HG02973 (cell line): Measurements from ENCODE around the gene ABHD15.

Experiments used
- ATAC-seq: cut with Tn5 transposase; IDR thresholded peaks from one replicate; pipeline ENCODE4 v1.9.1; 2021; ENCODE audit warnings: moderate library complexity; ENCODE audit not compliant: unreplicated experiment

The ABHD15 gene

DNA sequence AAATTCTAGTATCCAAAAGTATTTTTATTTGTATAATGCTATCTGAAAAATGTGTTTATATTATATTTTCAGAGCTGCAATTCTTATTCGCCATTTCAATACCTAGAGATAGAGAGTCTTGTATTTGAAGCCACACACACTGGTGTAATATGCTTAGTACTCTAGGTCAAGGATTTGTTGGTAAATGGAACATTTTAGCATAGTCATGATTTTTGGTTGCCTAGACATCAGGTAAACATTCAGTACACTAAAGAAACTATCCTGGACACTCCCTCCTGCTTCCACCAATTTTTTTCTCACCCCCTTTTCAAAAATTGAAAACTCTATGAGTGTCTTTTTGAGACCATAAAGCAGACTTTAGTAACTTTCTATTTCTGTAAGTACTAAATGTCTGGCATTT is 20.8 kb downstream of the ABHD15 start:
- no peak for ATAC-seq

DNA sequence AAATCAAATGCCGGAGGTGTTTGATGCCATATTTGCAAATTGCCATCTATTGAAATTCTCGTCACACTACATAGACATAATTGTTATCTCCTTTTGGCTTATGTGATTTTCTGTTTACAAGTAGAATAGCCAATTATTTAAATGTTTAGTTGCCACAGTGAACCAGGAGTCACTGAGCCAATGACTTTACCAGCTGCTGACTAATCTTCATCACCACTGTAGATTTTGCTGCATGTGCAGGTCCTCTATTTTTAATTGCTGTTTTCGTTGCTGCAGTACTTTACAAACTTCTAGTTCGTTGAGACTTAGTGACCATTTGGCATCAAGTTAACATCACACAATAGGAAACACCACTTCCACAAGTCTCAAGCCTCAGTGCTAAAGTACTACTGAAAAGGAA is 22.8 kb downstream of the ABHD15 start:
- no peak for ATAC-seq

DNA sequence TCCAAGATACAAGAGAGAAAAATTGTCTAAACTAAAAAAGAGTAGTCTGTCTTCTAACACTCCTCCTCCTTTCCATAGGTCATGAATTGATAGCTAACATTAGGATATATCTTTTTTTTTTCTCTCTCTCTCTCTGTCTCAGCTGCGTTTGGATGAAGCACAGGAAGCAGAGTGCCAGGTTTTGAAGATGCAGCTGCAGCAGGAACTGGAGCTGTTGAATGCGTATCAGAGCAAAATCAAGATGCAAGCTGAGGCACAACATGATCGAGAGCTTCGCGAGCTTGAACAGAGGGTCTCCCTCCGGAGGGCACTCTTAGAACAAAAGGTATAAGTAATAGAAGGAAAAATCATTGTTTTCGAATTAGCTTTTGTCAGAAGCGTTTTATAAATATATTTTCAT is 32.9 kb downstream of the ABHD15 start:
- no peak for ATAC-seq

DNA sequence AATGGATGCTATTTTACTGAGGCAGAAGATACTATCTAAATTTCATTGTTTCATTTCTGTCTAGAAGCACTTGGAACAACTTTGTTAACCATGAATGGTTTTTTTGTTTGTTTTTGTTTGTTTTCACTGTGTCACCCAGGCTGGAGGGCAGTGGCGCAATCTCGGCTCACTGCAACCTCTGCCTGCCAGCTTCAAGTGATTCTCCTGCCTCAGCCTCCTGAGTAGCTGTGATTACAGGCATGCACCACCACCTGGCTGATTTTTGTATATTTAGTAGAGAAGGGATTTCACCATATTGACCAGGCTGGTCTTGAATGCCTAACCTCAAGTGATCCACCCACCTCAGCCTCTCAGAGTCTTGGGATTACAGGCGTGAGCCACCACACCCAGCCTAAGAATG is 40.5 kb downstream of the ABHD15 start:
- no peak for ATAC-seq

DNA sequence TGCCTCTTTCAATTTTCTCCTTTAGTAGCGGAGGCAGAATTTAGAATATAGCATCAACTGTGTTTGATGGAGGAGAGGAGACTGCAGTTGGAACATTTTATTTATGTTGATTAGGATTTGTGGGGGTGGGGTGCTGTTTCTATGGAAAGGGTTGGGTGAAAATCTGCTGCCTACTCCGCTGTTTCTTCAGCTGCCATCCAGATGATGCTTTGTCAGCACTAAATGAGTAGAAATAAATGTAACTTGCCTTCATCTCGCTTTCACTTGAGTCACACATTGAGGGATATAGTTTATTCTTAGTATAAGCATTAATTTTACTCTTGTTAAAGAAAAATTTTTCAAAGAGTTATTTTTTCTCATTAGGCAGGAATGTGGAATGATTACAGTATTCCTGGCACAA is 42.1 kb downstream of the ABHD15 start:
- no peak for ATAC-seq

DNA sequence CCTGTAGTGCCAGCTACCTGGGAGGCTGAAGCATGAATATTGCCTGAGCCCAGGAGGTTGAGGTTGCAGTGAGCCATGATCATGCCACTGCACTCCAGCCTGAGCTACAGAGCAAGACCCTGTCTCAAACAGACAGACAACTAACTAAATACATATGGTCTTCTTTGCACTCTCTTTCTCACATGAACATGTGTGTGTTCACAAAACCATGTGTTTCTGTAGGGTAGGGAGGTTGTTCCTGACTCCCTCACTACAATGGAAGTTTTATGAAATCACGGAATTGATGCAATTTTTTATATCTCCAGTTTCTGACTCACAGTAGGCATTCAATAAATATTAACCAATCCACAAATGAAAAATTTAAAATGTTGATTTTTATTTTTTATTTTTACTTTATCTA is 48.5 kb downstream of the ABHD15 start:
- ATAC-seq = no peak

DNA sequence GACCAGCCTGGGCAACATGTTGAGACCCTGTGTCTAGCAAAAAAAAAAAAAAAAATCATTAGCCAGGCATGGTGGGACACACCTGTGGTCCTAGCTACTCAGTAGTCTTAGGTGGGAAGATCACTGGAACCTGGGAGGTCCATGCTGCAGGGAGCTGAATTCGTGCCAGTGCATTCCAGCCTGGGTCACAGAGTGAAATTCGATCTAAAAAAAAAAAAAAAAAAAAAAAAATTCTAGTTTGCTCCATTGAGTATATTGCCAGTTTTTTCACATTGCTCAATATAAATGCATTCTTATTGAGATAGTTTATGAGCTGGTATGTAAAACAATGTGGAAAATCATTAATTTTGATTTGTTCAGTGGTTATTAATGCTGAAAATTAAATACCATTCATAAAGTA is 52.0 kb downstream of the ABHD15 start:
- ATAC-seq = no peak

DNA sequence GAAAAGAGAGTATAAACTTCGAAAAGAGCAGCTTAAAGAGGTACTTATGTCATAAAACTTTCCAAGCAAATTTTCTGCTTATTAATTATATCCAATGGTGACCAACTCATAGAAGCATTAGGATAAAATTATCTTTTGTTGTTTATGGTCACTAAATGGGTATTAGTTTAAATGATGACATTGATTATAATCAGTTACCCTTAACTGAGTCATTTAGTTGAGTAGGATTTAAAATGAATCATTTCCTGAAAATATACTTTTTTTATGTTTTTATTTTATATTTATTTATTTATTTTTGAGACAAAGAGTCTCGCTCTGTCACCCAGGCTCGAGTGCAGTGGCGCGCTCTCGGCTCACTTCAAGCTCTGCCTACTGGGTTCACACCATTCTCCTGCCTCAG is 55.9 kb downstream of the ABHD15 start:
- ATAC-seq = no peak
